Trophoblast cell (in vitro differentiated cells and primary cell): ENCODE results near the gene SIPA1L3.

Source experiments
- DNase-seq, 2 donors: peaks; one replicate each; pipeline ENCODE4 v3.0.0-alpha.2; 2016
- H2AFZ ChIP-seq: 2 replicates; pipeline ENCODE4 v1.6.1; 2013; ENCODE audit warnings: low read length, moderate library complexity, mild to moderate bottlenecking; ENCODE audit not compliant: insufficient read depth, poor library complexity
- H2AK5ac ChIP-seq: 2 replicates; pipeline ENCODE4 v1.6.1; 2013; ENCODE audit warnings: mild to moderate bottlenecking, low read length
- H2BK120ac ChIP-seq: 2 replicates; pipeline ENCODE4 v1.6.1; 2013; ENCODE audit warnings: low read length, mild to moderate bottlenecking, moderate library complexity; ENCODE audit not compliant: insufficient read depth, poor library complexity
- H2BK12ac ChIP-seq: 2 replicates; pipeline ENCODE4 v1.6.1; 2013; ENCODE audit warnings: mild to moderate bottlenecking, low read length, moderate library complexity
- H2BK5ac ChIP-seq: 2 replicates; pipeline ENCODE4 v1.6.1; 2013; ENCODE audit warnings: low read length, low read depth, moderate library complexity, mild to moderate bottlenecking; ENCODE audit not compliant: poor library complexity
- H3K14ac ChIP-seq: 2 replicates; pipeline ENCODE4 v1.6.1; 2013; ENCODE audit warnings: mild to moderate bottlenecking, low read length
- H3K18ac ChIP-seq: 2 replicates; pipeline ENCODE4 v1.6.1; 2013; ENCODE audit warnings: mild to moderate bottlenecking, low read length
- H3K23ac ChIP-seq: 2 replicates; pipeline ENCODE4 v1.6.1; 2013; ENCODE audit warnings: low read length
- H3K27ac ChIP-seq: 2 replicates; pipeline ENCODE4 v1.5.1; 2013; ENCODE audit warnings: low read depth, mild to moderate bottlenecking, inconsistent platforms, low read length, moderate library complexity
- H3K27me3 ChIP-seq: 2 replicates; pipeline ENCODE4 v1.6.1; 2013; ENCODE audit warnings: inconsistent platforms, mild to moderate bottlenecking, low read length, moderate library complexity; ENCODE audit not compliant: insufficient read depth
- H3K36me3 ChIP-seq, 2 experiments: 1 replicate in 1 of 2; 2 replicates in 1 of 2; pipeline ENCODE4 v1.6.1; 2013; ENCODE audit warnings: low read length in 2 of 2, mild to moderate bottlenecking in 2 of 2, moderate library complexity in 1 of 2; ENCODE audit not compliant: insufficient read depth in 2 of 2, control insufficient read depth in 1 of 2
- H3K4ac ChIP-seq: 2 replicates; pipeline ENCODE4 v1.6.1; 2013; ENCODE audit warnings: low read depth, mild to moderate bottlenecking, low read length, moderate library complexity
- H3K4me1 ChIP-seq, 2 experiments: 1 replicate in 1 of 2; 2 replicates in 1 of 2; pipeline ENCODE4 v1.6.1; 2013; ENCODE audit warnings: low read length in 2 of 2, mild to moderate bottlenecking in 2 of 2, moderate library complexity in 1 of 2; ENCODE audit not compliant: insufficient read depth in 2 of 2, control insufficient read depth in 1 of 2
- H3K4me2 ChIP-seq: 2 replicates; pipeline ENCODE4 v1.6.1; 2013; ENCODE audit warnings: inconsistent platforms, mild to moderate bottlenecking, low read length, moderate library complexity
- H3K4me3 ChIP-seq: 2 replicates; pipeline ENCODE4 v1.5.1; 2013; ENCODE audit warnings: mild to moderate bottlenecking, low read depth, low read length, inconsistent platforms
- H3K79me1 ChIP-seq: one replicate; pipeline ENCODE4 v1.6.1; 2013; ENCODE audit warnings: low read length
- H3K79me2 ChIP-seq: 2 replicates; pipeline ENCODE4 v1.6.1; 2013; ENCODE audit warnings: low read length, mild to moderate bottlenecking; ENCODE audit not compliant: control insufficient read depth, insufficient read depth, poor library complexity
- H3K9ac ChIP-seq: 2 replicates; pipeline ENCODE4 v1.6.1; 2013; ENCODE audit warnings: mild to moderate bottlenecking, low read length
- H3K9me3 ChIP-seq: 2 replicates; pipeline ENCODE4 v1.6.1; 2013; ENCODE audit warnings: low read depth, mild to moderate bottlenecking, control low read depth, inconsistent platforms, low read length; ENCODE audit not compliant: insufficient read depth
- H4K12ac ChIP-seq: 2 replicates; pipeline ENCODE4 v1.6.1; 2013; ENCODE audit warnings: low read depth, mild to moderate bottlenecking, low read length, moderate library complexity
- H4K8ac ChIP-seq: 2 replicates; pipeline ENCODE4 v1.6.1; 2013; ENCODE audit warnings: low read depth, mild to moderate bottlenecking, low read length, moderate library complexity
- H4K91ac ChIP-seq: one replicate; pipeline ENCODE4 v1.6.1; 2013; ENCODE audit warnings: low read depth, mild to moderate bottlenecking, low read length, moderate library complexity
- WGBS: extraction: QIAGEN DNeasy Blood & Tissue Kit; methylation state at CpG from one replicate; pipeline ENCODE4 v1.1.7; 2013; ENCODE audit warnings: missing lambda C conversion rate; ENCODE audit not compliant: insufficient read length, insufficient coverage; ENCODE audit errors: extremely low coverage; 5-methylcytosine and 5-hydroxymethylcytosine counted together

The SIPA1L3 gene

GRCh38 chr19:37933937-37934358, 26.9 kb downstream of the SIPA1L3 start:
- no peak overlapping the region for H2BK120ac ChIP-seq
- H2AK5ac ChIP-seq: no peak overlapping the region
- H3K4me1 ChIP-seq: peaks cover 14 to 16% of the 10 kb centered on the region in 2 experiments
- H3K36me3 ChIP-seq: peaks cover 2% of the 10 kb centered on the region in 2 experiments
- peaks cover 3% of the 10 kb centered on the region for H3K9me3 ChIP-seq
- no peak overlapping the region for H2BK5ac ChIP-seq
- H4K91ac ChIP-seq: no peak overlapping the region
- no peak overlapping the region for H3K4me3 ChIP-seq
- no peaks in the 10 kb centered on the region for H3K79me2 ChIP-seq
- no CpG with 5 or more reads among the region's 9 CpGs for WGBS
- no peak overlapping the region for H3K14ac ChIP-seq
- no peak overlapping the region for H4K12ac ChIP-seq
- no peaks in the 10 kb centered on the region for H3K27me3 ChIP-seq
- no peak overlapping the region for H3K9ac ChIP-seq
- H3K27ac ChIP-seq: no peak overlapping the region
- H2BK12ac ChIP-seq: no peak overlapping the region
- H3K4me2 ChIP-seq: no peak overlapping the region
- DNase-seq: peak; percentile 42 to 64
- H3K18ac ChIP-seq: no peak overlapping the region
- H2AFZ ChIP-seq: no peak overlapping the region
- H3K23ac ChIP-seq: no peak overlapping the region
- no peak overlapping the region for H4K8ac ChIP-seq
- H3K4ac ChIP-seq: no peak overlapping the region
- H3K79me1 ChIP-seq: no peaks in the 10 kb centered on the region

- Histone ChIP-seq H2BK12ac (no peak overlapping the region), H2AFZ (no peak overlapping the region), H3K27ac (no peak overlapping the region), H2BK120ac (no peak overlapping the region), H3K4ac (no peak overlapping the region), H3K9me3 (peaks cover 3% of the 10 kb centered on the region), H3K4me3 (no peak overlapping the region), H3K27me3 (no peaks in the 10 kb centered on the region), H3K4me2 (no peak overlapping the region), H3K79me2 (no peaks in the 10 kb centered on the region), H3K9ac (no peak overlapping the region), H3K14ac (no peak overlapping the region), H2AK5ac (no peak overlapping the region), H3K4me1 (peaks cover 14 to 16% of the 10 kb centered on the region in 2 experiments), H2BK5ac (no peak overlapping the region), H4K8ac (no peak overlapping the region), H4K12ac (no peak overlapping the region), H4K91ac (no peak overlapping the region), H3K18ac (no peak overlapping the region), H3K23ac (no peak overlapping the region), H3K79me1 (no peaks in the 10 kb centered on the region), H3K36me3 (peaks cover 2% of the 10 kb centered on the region in 2 experiments)
- no peak for DNase-seq
- no CpG with 5 or more reads among the region's 1 CpG for whole genome bisulfite sequencing
These were observed 28.3 kb downstream of the SIPA1L3 start for GRCh38 chr19:37935341-37935740.

DNA sequence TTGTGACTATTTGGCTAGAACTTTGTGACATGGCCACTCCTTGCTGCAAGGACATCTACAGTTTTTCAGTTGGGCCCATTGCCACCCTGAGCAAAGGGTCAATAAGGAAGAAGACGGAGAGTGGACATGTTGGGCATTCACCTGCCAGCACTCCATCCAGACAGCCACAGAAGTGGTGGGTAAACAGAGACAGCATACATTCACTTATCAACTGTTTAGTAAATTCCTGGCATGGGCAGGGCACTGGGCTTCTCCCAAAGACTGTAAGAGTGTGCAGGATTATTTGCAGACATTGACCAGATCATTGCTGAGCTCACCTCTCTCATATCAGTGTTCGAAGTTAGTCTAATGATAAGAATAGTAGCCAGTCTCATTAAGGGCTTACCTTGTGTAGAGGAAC, 29.2 kb downstream of the SIPA1L3 start:
- Histone ChIP-seq H3K27ac (no peak overlapping the region), H3K79me2 (no peaks in the 10 kb centered on the region), H3K9ac (no peak overlapping the region), H3K23ac (no peak overlapping the region), H3K4me3 (no peak overlapping the region), H3K18ac (no peak overlapping the region), H3K79me1 (no peaks in the 10 kb centered on the region), H2BK120ac (no peak overlapping the region), H3K14ac (no peak overlapping the region), H4K91ac (no peak overlapping the region), H2BK12ac (no peak overlapping the region), H4K12ac (no peak overlapping the region), H4K8ac (no peak overlapping the region), H3K4me2 (no peak overlapping the region), H3K36me3 (peaks cover 2% of the 10 kb centered on the region in 2 experiments), H2BK5ac (no peak overlapping the region), H3K9me3 (peaks cover 3% of the 10 kb centered on the region), H2AFZ (no peak overlapping the region), H3K4me1 (peaks cover 14 to 16% of the 10 kb centered on the region in 2 experiments), H3K4ac (no peak overlapping the region), H2AK5ac (no peak overlapping the region), H3K27me3 (no peaks in the 10 kb centered on the region)
- no peak for DNase-seq
- no CpG with 5 or more reads among the region's 2 CpGs for WGBS

- Histone ChIP-seq H2AFZ (no peak overlapping the region), H2BK5ac (no peak overlapping the region), H3K18ac (no peak overlapping the region), H4K91ac (no peak overlapping the region), H3K79me1 (no peaks in the 10 kb centered on the region), H3K4ac (no peak overlapping the region), H2BK12ac (no peak overlapping the region), H3K4me3 (no peak overlapping the region), H3K27ac (no peak overlapping the region), H3K27me3 (no peaks in the 10 kb centered on the region), H2BK120ac (no peak overlapping the region), H4K8ac (no peak overlapping the region), H3K4me2 (no peak overlapping the region), H3K79me2 (no peaks in the 10 kb centered on the region), H3K9me3 (peaks cover 3% of the 10 kb centered on the region), H3K14ac (no peak overlapping the region), H3K4me1 (peaks cover 14% of the 10 kb centered on the region in 2 experiments), H3K9ac (no peak overlapping the region), H3K23ac (no peak overlapping the region), H2AK5ac (no peak overlapping the region), H4K12ac (no peak overlapping the region), H3K36me3 (peaks cover 2% of the 10 kb centered on the region in 2 experiments)
- no peak for DNase-seq
- no CpG with 5 or more reads among the region's 2 CpGs for WGBS
These were observed 29.9 kb downstream of the SIPA1L3 start for GRCh38 chr19:37936886-37937285.
